HG03045 (cell line): ENCODE measurements around the gene SOX12.

Source experiments
- ATAC-seq: cut with Tn5 transposase; IDR thresholded peaks from one replicate; pipeline ENCODE4 v1.9.1; 2021; ENCODE audit warnings: mild to moderate bottlenecking, moderate library complexity; ENCODE audit not compliant: unreplicated experiment

Gene SOX12

GRCh38 chr20:301886-302848 is 23.2 kb upstream of the SOX12 start:
- ATAC-seq = no peak

- ATAC-seq = no peak
These were observed 19.6 kb upstream of the SOX12 start for GRCh38 chr20:305745-306144.

- ATAC-seq = no peak
These were observed 16.8 kb upstream of the SOX12 start for GRCh38 chr20:308427-309038.

GRCh38 chr20:309306-309840 is 16.0 kb upstream of the SOX12 start:
- no peak for ATAC-seq

- ATAC-seq = peak; percentile 98
These were observed 15.3 kb upstream of the SOX12 start for GRCh38 chr20:309841-310644.

- no peak for ATAC-seq
These were observed 14.7 kb upstream of the SOX12 start for GRCh38 chr20:310645-311044.

- ATAC-seq = no peak
These were observed 13.7 kb upstream of the SOX12 start for GRCh38 chr20:311609-312008.

- ATAC-seq = no peak
These were observed 13.3 kb upstream of the SOX12 start for GRCh38 chr20:312067-312466.

GRCh38 chr20:312866-313265 is 12.5 kb upstream of the SOX12 start:
- no peak for ATAC-seq

GRCh38 chr20:313402-313801 is 11.9 kb upstream of the SOX12 start:
- no peak for ATAC-seq

- ATAC-seq = no peak
These were observed 11.4 kb upstream of the SOX12 start for GRCh38 chr20:313948-314347.

GRCh38 chr20:316316-317068 is 8.9 kb upstream of the SOX12 start:
- ATAC-seq = no peak

- peak; percentile 52 for ATAC-seq
These were observed 941 bp upstream of the SOX12 start for GRCh38 chr20:324177-325044.

- peak; percentile 6 for ATAC-seq
These were observed 715 bp downstream of the SOX12 start for GRCh38 chr20:325889-326644.

- no peak for ATAC-seq
These were observed 1.4 kb downstream of the SOX12 start for GRCh38 chr20:326645-327185.

GRCh38 chr20:327186-328026 is 2.1 kb downstream of the SOX12 start:
- no peak for ATAC-seq
